CD1c-positive myeloid dendritic cell (primary cell): ENCODE data around the gene RABEPK.
"Not testable (repeated sequence)": the region's sequence is repeated elsewhere in the genome, so short reads cannot be mapped to it uniquely, and the experiment has no call there.

Experiments used
- DNase-seq: peaks from one replicate; pipeline ENCODE4 v3.0.0-alpha.2; 2016; ENCODE audit errors: extremely low spot score

The RABEPK gene

DNA sequence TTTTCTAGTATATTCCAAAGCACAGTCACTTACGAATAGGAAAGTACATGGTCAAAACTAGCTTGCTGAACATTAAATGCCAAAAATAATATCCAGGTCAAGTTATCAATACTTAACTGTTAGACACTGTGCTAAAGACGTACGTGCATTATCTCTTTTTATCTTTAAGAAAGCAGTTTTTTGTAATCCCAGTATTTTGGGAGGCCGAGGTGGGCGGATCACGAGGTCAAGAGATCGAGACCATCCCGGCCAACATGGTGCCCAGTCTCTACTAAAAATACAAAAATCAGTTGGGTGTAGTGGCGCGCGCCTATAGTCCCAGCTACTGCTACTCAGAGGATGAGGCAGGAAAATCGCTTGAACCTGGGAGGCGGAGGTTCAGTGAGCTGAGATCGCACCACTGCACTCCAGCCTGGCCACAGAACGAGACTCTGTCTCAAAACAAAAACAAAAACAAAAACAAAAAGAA lies 43.5 kb downstream of the RABEPK start:
- no peak for DNase-seq

DNA sequence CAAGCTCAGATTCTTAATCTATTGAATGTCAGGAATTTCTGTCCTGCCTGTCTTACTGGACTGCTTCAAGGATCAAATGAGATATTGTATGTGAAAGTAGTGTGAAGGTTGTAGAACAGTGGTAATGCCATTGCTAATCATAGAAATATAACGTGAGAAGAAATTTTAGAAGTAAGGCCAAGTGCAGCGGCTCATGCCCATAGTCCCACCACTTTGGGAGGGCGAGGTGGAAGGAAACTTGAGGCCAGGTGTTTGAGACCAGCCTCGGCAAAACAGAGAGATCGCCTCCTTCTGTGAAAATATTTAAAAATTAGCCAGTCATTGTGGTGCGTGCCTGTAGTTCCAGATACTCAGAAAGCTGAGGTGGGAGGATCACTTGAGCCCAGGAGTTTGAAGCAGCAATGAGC lies 45.9 kb downstream of the RABEPK start:
- no peak for DNase-seq

DNA sequence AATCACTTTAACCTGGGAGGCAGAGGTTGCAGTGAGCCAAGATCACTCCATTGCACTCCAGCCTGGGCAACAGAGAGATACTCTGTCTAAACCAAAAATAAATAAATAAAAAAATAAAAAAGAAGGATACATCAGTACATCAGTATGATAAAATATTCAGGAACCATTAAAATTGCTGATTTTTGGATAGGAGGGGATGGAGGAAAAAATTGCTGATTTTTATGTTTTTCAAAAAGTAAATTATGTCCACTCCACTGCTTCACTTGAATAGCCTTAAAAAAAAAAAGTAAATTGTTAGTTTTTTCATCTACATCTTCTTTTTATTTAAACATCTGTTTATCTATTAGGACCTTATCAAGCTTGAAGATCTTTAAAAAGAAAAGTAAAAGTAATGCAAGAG lies 53.9 kb downstream of the RABEPK start:
- no peak for DNase-seq

DNA sequence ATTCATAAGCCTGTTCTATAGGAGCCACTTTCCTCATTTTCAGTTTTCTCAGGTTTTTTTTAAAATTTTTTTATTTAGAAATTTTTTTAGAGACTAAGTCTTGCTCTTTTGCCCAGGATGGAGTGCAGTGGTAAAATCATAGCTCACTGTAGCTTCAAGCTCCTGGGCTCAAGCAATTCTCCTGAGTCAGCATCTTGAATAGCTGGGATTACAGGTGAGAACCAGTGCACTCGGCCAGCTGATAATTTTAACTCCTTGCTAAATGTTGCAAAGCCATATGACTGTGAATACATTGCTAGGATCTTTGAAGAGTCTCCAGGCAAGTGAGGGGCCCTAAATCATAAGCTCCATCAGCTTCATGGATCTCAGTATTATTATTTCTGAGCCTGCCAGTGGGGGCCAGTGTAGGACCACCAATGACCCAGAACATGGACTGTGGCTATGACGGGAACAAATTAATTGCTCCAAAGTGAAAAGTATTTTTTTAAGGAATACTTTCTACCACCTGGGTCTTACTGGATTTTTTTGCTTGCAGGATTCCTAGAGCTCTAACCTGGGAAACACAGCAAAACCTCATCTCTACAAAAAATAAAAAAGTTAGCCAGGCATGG lies 55.5 kb downstream of the RABEPK start:
- DNase-seq: no peak

DNA sequence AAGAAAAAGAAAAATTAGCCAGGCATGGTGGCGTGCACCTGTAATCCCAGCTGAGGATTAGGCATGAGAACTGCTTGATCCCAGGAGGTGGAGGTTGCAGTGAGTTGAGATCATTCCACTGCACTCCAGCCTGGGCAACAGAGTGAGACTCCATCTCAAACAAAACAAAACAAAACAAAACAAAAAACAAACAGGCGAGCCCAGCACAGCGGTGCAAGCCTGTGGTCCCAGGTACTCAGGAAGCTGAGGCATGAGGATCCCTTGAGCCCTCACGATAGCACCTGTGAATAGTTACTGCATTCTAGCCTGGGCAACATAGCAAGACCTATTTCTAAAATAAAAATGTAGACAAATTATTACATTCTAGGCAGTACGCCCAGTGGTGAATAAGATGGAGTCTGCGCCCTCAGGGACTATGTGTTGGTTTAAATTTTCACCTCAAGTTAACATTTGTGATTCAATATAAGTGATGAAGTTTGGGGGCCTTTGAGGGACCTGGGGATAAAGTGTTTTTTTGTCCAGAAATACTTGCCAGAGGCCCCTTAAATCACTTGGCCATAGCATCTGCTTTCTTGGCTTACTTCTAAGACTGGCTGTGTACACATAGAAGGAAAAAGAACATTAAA lies 57.9 kb downstream of the RABEPK start:
- DNase-seq: no peak

DNA sequence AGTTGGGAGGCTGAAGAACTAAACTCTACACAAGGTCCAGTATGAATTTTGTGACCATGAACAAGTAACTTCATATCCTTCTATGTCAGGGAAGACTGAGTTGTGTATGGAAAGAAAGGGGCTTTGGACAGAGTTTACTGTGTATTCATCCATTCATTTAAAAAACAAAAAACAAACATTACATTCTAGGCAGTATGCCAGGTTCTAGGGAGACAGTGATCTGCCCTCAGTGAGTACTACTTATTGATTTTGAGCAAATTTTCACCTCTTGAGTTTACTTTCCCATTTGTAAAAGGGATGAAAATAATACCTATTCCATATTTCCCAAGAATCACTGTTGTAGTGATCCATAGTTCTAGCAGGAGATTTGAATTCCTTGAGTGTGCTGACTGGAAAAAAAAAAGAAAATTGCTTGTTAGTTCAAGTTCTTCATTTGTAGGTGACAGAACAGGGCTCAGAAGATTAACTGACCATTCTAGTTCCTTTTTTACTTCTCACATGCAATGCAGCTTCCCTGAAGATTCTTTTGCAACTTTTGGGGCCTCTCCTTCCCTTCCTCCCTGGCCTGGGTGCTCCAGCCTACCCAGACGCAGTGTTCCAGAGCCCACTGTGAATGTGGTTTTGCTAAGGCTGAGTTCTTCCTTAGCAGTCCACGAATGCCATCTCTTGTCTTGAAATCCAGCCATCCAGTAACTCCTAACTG lies 58.6 kb downstream of the RABEPK start:
- DNase-seq: peak; percentile 84

DNA sequence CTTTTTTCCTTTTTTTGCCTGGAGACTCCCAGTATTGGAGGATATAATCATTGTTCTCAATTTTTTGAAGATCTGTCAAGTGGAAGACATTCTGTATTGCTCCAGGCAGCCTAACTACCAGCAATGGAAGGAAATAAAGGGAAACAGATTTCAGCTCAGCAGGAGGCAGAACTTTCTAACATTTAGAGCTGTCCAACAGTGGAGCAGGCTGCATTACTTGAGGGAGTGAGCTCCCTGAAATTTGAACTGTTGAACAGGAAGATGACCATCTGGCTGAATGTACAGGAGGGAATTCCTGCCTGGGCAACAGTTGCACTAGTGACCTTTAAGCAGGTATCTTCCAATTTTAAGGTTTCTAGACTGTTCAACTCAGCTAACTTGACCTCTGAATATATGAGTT lies 60.2 kb downstream of the RABEPK start:
- DNase-seq: no peak

DNA sequence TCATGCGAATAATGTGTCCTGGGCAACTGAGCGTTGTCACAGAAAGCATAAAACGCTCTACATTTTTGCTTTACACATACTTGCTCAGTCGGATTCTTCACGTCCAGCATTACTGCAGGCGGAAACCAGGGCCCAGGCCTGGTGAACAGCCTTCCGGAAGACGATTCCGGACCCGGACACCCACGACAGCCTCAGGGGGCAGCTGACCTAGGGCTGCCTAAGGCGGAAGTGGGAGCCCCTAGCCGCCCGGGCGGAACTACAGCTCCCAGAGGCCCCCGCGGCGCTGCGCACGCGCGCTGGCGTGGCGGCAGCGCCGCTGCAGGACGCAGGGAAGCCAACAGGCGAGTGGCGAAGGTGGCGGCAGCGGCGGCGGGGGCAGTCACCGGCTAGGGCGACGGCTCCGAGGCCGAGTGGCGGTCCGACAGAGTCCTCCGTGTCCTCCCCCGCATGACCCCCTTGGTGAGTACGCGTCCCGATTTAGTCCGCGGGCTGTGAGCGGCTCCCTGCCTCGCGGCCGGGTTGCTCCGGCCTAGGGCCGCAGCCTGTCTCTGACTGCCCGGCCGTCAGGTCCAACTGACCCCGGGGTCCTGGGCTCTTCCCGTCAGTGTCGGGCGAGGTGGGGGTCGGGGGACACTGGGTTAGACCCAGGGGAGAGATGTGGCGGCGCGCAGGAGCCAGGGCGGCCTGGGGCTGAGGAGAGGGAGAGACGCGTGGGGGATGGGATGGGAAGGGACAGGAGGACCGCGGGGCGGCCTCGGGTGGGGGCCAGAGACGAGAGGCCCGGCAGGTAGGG lies 61.4 kb downstream of the RABEPK start, which contains the start of gene GAPVD1:
GAPVD1 (plus strand) TSS at position 326 of the 793 bp plus-strand sequence. CDS start 37,096 bp downstream, outside the sequence.
- peak; percentile 98 for DNase-seq

DNA sequence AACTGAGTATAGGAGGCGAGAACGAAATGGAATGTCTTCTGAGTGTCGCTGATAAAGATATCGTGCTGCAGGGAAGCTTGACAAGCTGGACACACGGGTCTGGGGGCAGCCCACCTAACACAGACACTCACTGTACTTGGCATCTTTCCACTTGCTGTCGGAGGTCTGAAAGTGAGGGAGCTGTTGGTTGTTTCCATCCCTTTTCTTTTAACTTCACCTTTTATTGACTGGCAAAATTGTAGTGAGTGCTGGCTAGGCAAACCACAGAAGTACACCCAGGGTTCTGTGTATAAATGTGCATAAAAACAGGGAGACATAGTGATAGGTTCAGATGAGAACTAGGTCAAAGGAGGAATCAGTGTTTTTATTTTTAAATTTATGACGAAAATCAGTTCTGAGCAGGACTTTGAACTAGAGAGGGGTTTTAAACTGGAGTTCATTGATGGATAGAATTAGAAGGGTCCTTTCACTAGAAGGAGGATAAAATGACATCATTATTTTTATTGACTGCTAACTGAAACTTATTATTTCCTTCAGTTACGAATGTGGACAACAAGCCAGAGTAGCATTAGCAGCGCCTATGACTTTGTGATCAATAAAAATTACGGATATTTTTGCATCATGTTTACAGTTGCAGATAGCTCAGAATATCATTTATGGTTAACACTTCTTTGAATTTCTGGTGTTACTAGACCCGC lies 62.1 kb downstream of the RABEPK start:
- DNase-seq: no peak

DNA sequence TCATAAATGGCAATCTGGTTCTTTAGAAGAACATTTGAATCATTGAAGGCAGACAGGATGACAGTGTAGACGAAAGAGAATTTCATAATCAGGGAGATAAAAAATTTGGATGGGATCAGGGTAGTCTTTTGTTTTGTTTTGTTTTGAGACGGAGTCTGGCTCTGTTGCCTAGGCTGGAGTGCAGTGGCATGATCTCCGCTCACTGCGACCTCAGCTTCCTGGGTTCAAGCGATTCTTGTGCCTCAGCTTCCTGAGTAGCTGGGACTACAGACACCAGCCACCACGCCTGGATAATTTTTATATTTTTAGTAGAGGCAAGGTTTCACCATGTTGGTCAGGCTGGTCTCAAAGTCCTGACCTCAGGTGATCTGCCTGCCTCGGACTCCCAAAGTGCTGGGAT lies 63.7 kb downstream of the RABEPK start:
- DNase-seq: not testable (repeated sequence)

DNA sequence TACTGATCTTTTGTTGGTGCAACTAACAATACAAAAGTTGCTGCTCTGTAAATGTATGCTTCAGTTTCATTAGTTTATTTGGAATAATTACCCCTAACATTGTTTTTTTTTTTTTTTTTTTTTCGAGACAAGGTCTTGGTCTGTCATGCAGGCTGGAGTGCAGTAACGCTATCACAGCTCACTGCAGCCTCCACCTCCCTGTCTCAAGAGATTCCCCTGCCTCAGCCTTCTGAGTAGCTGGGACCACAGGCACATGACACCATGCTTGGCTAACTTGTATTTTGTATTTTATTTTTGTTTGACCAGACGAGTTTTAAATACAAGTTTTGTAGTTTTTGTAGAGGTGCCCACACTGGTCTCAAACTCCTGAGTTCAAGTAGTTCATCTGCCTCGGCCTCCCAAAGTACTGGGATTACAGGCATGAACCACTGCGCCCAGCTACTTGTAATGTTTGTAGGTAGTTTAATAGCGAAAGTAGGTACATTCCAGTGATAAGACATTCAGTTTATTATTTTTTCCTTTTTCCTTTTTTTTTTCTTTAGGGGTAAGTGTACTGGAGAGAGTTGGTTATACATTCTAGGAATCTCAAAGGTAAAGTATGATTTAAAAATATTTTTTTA lies 68.2 kb downstream of the RABEPK start:
- DNase-seq: no peak

DNA sequence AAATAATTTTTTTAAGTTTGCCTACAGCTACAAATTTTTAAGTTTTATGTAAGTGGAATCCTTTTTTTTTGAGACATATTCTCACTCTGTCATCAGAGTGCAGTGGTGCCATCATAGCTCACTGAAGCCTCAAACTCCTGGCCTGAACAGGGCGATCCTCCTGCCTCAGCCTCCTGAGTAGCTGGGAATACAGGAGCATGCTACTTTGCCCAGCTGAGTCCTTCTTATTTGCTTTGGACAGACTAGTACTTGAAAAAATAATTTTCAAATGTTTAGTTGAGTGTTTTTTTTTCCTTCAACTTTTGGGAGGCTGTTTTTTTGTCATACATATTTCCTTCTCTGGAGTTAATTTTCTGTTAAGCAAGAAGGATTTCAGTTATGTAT lies 68.7 kb downstream of the RABEPK start:
- no peak for DNase-seq

DNA sequence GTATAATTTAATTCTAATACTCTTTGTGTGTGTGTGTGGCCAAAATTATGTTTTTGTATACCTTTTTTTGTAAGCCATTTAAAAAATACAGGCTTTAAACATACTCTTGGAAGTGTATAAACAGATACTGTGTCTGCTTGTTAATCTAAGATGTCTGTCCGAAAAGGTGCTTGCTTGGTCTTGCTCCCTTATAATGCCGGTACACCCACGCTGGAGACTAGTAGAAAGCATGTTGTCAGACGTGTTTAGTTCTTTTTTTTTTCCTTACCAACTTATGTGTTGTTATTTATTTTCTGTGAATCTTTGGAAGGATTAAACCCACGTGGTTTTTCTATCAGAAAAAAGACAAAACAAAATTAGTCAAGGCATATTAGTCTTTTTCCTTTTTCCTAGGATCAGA lies 70.7 kb downstream of the RABEPK start:
- DNase-seq: no peak

DNA sequence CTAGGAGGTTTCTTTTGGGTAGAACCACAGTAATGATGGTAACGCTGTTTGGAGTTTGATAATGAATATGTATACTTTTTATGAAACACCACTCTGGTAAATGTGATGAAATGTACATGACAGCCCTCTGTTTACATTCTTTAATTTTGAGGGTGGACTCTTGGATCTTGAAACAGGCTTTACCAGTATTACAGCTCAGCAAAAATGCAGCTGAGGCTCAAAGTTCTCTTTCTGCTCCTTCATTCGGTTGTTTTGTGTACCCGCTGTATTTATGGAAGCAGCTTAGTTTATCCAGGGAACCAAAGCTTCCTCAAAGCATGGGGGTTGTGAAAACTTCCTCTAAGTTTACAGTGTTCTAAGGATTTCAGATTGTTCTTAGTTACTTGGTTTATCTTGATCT lies 72.4 kb downstream of the RABEPK start:
- peak; percentile 62 for DNase-seq

DNA sequence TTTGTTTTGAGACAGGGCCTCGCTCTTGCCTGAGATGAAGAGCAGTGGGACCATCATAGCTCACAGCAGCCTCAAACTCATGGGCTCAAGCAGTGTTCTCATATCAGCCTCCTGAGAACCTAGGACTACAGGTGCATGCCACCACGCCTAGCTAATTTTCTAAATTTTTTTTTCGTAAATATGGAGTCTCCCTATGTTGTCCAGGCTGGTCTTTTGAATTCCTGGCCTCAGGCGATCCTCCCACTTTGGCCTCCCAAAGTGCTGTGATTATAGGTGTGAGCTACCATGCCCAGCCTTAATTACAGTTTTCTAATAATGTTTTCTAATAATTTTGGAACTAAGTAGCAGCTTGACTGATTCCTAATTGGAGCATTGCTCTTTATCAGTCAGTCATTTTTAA lies 76.4 kb downstream of the RABEPK start:
- no peak for DNase-seq

DNA sequence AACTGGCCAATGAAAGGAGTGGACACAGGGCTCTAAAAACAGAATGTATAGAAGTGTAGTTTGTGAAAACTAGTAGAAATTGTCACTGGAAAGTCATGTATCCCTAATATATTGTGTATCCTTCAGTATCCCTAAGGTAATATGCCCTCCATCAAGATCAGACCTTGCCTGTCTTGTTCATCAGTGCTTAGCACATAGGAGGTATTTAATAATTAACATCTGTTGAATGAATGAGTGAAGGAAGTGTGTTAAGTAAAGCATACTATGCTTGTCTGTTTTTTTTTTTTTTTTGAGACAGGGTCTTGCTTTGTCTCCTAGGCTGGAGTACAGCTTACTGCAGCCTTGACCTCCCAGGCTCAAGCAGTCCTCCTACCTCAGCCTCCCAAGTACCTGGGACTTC lies 77.1 kb downstream of the RABEPK start:
- DNase-seq: no peak

DNA sequence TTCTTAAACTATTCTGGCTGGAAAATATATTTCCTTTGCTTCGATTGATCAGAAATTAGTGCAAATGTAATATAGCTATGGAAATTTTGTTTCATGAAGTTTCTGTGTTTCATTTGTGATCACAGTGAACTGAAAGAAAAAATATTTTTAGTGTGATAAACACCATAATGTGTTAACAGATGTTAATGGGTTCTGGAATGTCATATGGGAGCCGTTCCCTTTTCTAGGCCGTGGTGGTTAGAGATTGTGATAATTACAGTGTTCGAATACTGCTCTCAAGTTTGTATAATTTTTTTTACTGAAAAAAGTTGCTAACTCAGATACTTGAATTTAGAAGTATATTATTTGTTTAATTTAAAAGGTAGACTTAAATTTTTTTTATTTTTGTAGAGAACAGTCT lies 80.6 kb downstream of the RABEPK start:
- no peak for DNase-seq
